ENCODE measurements around the gene BDKRB2.

GRCh38 chr14:96156804-96157760 is 47.6 kb upstream of the BDKRB2 start:
- TF ChIP-seq CTCF (IDR thresholded peaks at IDR 0.05; ENCODE audit: control extremely low read depth in 1 of 3, insufficient read depth in 1 of 3, low read depth in 1 of 3, low read length in 3 of 3) (no peak), EZH2 (IDR thresholded peaks at IDR 0.05; ENCODE audit: low read depth, low read length, severe bottlenecking) (no peak), EP300 (IDR thresholded peaks at IDR 0.05; ENCODE audit: borderline replicate concordance in 1 of 2, low read depth in 2 of 2, low read length in 2 of 2) (no peak), POLR2A (IDR thresholded peaks at IDR 0.05; ENCODE audit: control extremely low read depth in 1 of 2, low read depth in 2 of 2, low read length in 2 of 2) (no peak), KDM1A (IDR thresholded peaks at IDR 0.05; ENCODE audit: borderline replicate concordance, low read length) (no peak), RXRA (IDR thresholded peaks at IDR 0.05; ENCODE audit: insufficient read depth, low read depth, low read length) (no peak), USF2 (IDR thresholded peaks at IDR 0.05; ENCODE audit: low read length) (no peak), RFX5 (IDR thresholded peaks at IDR 0.05; ENCODE audit: borderline replicate concordance, low read depth, low read length) (no peak), PHF8 (conservative IDR thresholded peaks at IDR 0.05; ENCODE audit: low read depth, low read length) (no peak), MAX (IDR thresholded peaks at IDR 0.05) (no peak)

Measured in H1 (cell line).